HEK293 (cell line): ENCODE measurements around the gene INO80B.
A peak's percentile ranks its signal among the peaks of the same experiment; 100 is the strongest.

Experiments used
- GLIS1 ChIP-seq: fragments of 450-650 bp; formaldehyde crosslinking; IDR thresholded peaks from 2 replicates; pipeline ENCODE4 v1.5.1; 2016; ENCODE audit warnings: missing biosample characterization, missing genetic modification characterization
- KLF1 ChIP-seq: fragments of 450-650 bp; formaldehyde crosslinking; IDR thresholded peaks from 2 replicates; pipeline ENCODE4 v1.5.1; 2016; ENCODE audit warnings: missing biosample characterization, missing genetic modification characterization
- KLF17 ChIP-seq: fragments of 450-650 bp; formaldehyde crosslinking; IDR thresholded peaks from 2 replicates; pipeline ENCODE4 v1.5.1; 2016; ENCODE audit warnings: missing biosample characterization, missing genetic modification characterization
- KLF7 ChIP-seq: fragments of 450-650 bp; formaldehyde crosslinking; IDR thresholded peaks from 2 replicates; pipeline ENCODE4 v1.5.1; 2016; ENCODE audit warnings: missing biosample characterization, missing genetic modification characterization, borderline replicate concordance
- KLF8 ChIP-seq: fragments of 450-650 bp; formaldehyde crosslinking; IDR thresholded peaks from 2 replicates; pipeline ENCODE4 v1.5.1; 2016; ENCODE audit warnings: missing biosample characterization, missing genetic modification characterization
- REPIN1 ChIP-seq: fragments of 450-650 bp; formaldehyde crosslinking; IDR thresholded peaks from 2 replicates; pipeline ENCODE4 v1.5.1; 2017; ENCODE audit warnings: missing biosample characterization, missing genetic modification characterization, low read depth
- SETDB1 ChIP-seq: IDR thresholded peaks from one replicate; pipeline ENCODE4 v1.6.1; 2017; ENCODE audit warnings: mild to moderate bottlenecking, low read length, moderate library complexity, mixed read lengths; ENCODE audit not compliant: insufficient read length
- TRIM28 ChIP-seq: IDR thresholded peaks from 2 replicates; pipeline ENCODE4 v1.6.1; 2011; ENCODE audit warnings: low read length, control low read depth, borderline replicate concordance
- ZBTB48 ChIP-seq: fragments of 450-650 bp; formaldehyde crosslinking; IDR thresholded peaks from 2 replicates; pipeline ENCODE4 v1.5.1; 2016; ENCODE audit warnings: missing biosample characterization, missing genetic modification characterization
- ZBTB49 ChIP-seq: fragments of 450-650 bp; formaldehyde crosslinking; IDR thresholded peaks from 2 replicates; pipeline ENCODE4 v1.5.1; 2016; ENCODE audit warnings: missing biosample characterization, missing genetic modification characterization, low read depth
- ZFP37 ChIP-seq: fragments of 450-650 bp; formaldehyde crosslinking; IDR thresholded peaks from 2 replicates; pipeline ENCODE4 v1.5.1; 2016; ENCODE audit warnings: missing biosample characterization, missing genetic modification characterization
- ZNF10 ChIP-seq: fragments of 450-650 bp; formaldehyde crosslinking; IDR thresholded peaks from 2 replicates; pipeline ENCODE4 v1.5.1; 2017; ENCODE audit warnings: missing biosample characterization, missing genetic modification characterization
- ZNF146 ChIP-seq: fragments of 450-650 bp; formaldehyde crosslinking; IDR thresholded peaks from 2 replicates; pipeline ENCODE4 v1.5.1; 2016; ENCODE audit warnings: missing biosample characterization, missing genetic modification characterization
- ZNF169 ChIP-seq: fragments of 450-650 bp; formaldehyde crosslinking; IDR thresholded peaks from 2 replicates; pipeline ENCODE4 v1.5.1; 2016; ENCODE audit warnings: missing biosample characterization, missing genetic modification characterization
- ZNF175 ChIP-seq: fragments of 450-650 bp; formaldehyde crosslinking; IDR thresholded peaks from 2 replicates; pipeline ENCODE4 v1.5.1; 2016; ENCODE audit warnings: missing biosample characterization, missing genetic modification characterization
- ZNF223 ChIP-seq: fragments of 450-650 bp; formaldehyde crosslinking; IDR thresholded peaks from 2 replicates; pipeline ENCODE4 v1.5.1; 2016; ENCODE audit warnings: missing biosample characterization, missing genetic modification characterization
- ZNF248 ChIP-seq: fragments of 450-650 bp; formaldehyde crosslinking; IDR thresholded peaks from 2 replicates; pipeline ENCODE4 v1.5.1; 2017; ENCODE audit warnings: missing biosample characterization, missing genetic modification characterization
- ZNF311 ChIP-seq: fragments of 450-650 bp; formaldehyde crosslinking; IDR thresholded peaks from 2 replicates; pipeline ENCODE4 v1.5.1; 2017; ENCODE audit warnings: missing biosample characterization, missing genetic modification characterization, borderline replicate concordance
- ZNF37A ChIP-seq: fragments of 450-650 bp; IDR thresholded peaks from 2 replicates; pipeline ENCODE4 v1.5.1; 2018; ENCODE audit warnings: missing biosample characterization, missing genetic modification characterization
- ZNF449 ChIP-seq: fragments of 450-650 bp; formaldehyde crosslinking; IDR thresholded peaks from 2 replicates; pipeline ENCODE4 v1.5.1; 2017; ENCODE audit warnings: missing biosample characterization, mild to moderate bottlenecking, missing genetic modification characterization, moderate library complexity
- ZNF513 ChIP-seq: fragments of 450-650 bp; IDR thresholded peaks from 2 replicates; pipeline ENCODE4 v1.5.1; 2018; ENCODE audit warnings: missing biosample characterization, missing genetic modification characterization
- ZNF529 ChIP-seq: fragments of 450-650 bp; formaldehyde crosslinking; IDR thresholded peaks from 2 replicates; pipeline ENCODE4 v1.5.1; 2017; ENCODE audit warnings: missing genetic modification characterization, missing biosample characterization; ENCODE audit not compliant: insufficient replicate concordance
- ZNF530 ChIP-seq: fragments of 450-650 bp; formaldehyde crosslinking; IDR thresholded peaks from 2 replicates; pipeline ENCODE4 v1.5.1; 2016; ENCODE audit warnings: low read depth, missing biosample characterization, missing genetic modification characterization
- ZNF544 ChIP-seq: fragments of 450-650 bp; formaldehyde crosslinking; IDR thresholded peaks from 2 replicates; pipeline ENCODE4 v1.5.0; 2017; ENCODE audit warnings: missing biosample characterization, missing genetic modification characterization
- ZNF549 ChIP-seq: fragments of 450-650 bp; IDR thresholded peaks from 2 replicates; pipeline ENCODE4 v1.5.1; 2018; ENCODE audit warnings: missing biosample characterization, missing genetic modification characterization, mild to moderate bottlenecking, inconsistent platforms, moderate library complexity
- ZNF580 ChIP-seq: fragments of 450-650 bp; formaldehyde crosslinking; IDR thresholded peaks from 2 replicates; pipeline ENCODE4 v1.5.1; 2016; ENCODE audit warnings: missing biosample characterization, missing genetic modification characterization
- ZNF623 ChIP-seq: fragments of 450-650 bp; formaldehyde crosslinking; IDR thresholded peaks from 2 replicates; pipeline ENCODE4 v1.5.1; 2016; ENCODE audit warnings: missing biosample characterization, missing genetic modification characterization
- ZNF629 ChIP-seq: fragments of 450-650 bp; formaldehyde crosslinking; IDR thresholded peaks from 2 replicates; pipeline ENCODE4 v1.5.1; 2017; ENCODE audit warnings: missing biosample characterization, missing genetic modification characterization
- ZNF645 ChIP-seq: fragments of 450-650 bp; formaldehyde crosslinking; IDR thresholded peaks from 2 replicates; pipeline ENCODE4; 2016; ENCODE audit warnings: missing biosample characterization, missing genetic modification characterization
- ZNF654 ChIP-seq: fragments of 450-650 bp; formaldehyde crosslinking; IDR thresholded peaks from 2 replicates; pipeline ENCODE4 v1.5.1; 2016; ENCODE audit warnings: low read depth, missing biosample characterization, missing genetic modification characterization
- ZNF670 ChIP-seq: fragments of 450-650 bp; formaldehyde crosslinking; IDR thresholded peaks from 2 replicates; pipeline ENCODE4 v1.5.1; 2016; ENCODE audit warnings: missing biosample characterization, missing genetic modification characterization, low read depth
- ZNF830 ChIP-seq: fragments of 450-650 bp; IDR thresholded peaks from 2 replicates; pipeline ENCODE4 v1.5.0; 2018; ENCODE audit warnings: missing biosample characterization, missing genetic modification characterization, low read depth, mild to moderate bottlenecking, moderate library complexity

Gene INO80B

GRCh38 chr2:74454654-74455511 lies at the start of gene INO80B (continued):
- TF ChIP-seq KLF8 (tag by site-specific recombination) (peak; percentile 99), TRIM28 (peak; percentile 97), ZNF670 (no peak), ZNF529 (tag by site-specific recombination) (no peak), ZNF311 (tag by site-specific recombination) (no peak), SETDB1 (peak; percentile 32), ZNF449 (tag by site-specific recombination) (peak; percentile 71), ZNF623 (no peak), ZNF654 (tag by site-specific recombination) (no peak), ZBTB49 (tag by site-specific recombination) (no peak), ZNF580 (peak; percentile 97), ZNF10 (tag by site-specific recombination) (no peak), ZNF513 (tag by site-specific recombination) (no peak), ZNF645 (no peak), ZNF169 (no peak), ZNF544 (no peak), ZNF830 (tag by site-specific recombination) (no peak), REPIN1 (tag by site-specific recombination) (no peak), ZNF175 (tag by site-specific recombination) (no peak), KLF1 (tag by site-specific recombination) (peak; percentile 83), ZNF248 (no peak), GLIS1 (no peak), KLF7 (peak; percentile 91), ZFP37 (tag by site-specific recombination) (peak; percentile 85), ZNF549 (tag by site-specific recombination) (no peak), ZNF530 (no peak), ZNF223 (tag by site-specific recombination) (no peak), ZNF146 (tag by site-specific recombination) (no peak), ZBTB48 (tag by site-specific recombination) (no peak), ZNF629 (tag by site-specific recombination) (peak; percentile 83), KLF17 (tag by site-specific recombination) (peak; percentile 99), ZNF37A (no peak)
